HG03565 (cell line): ENCODE measurements around the gene TMEM270.
A peak's percentile ranks its signal among the peaks of the same experiment; 100 is the strongest.

ENCODE experiments used
- ATAC-seq: cut with Tn5 transposase; IDR thresholded peaks from one replicate; pipeline ENCODE4 v1.9.1; 2021; ENCODE audit warnings: mild to moderate bottlenecking, moderate library complexity; ENCODE audit not compliant: unreplicated experiment

TMEM270 gene

GRCh38 chr7:73851410-73852338 lies 9.3 kb upstream of the TMEM270 start:
- ATAC-seq: peak; percentile 86

DNA sequence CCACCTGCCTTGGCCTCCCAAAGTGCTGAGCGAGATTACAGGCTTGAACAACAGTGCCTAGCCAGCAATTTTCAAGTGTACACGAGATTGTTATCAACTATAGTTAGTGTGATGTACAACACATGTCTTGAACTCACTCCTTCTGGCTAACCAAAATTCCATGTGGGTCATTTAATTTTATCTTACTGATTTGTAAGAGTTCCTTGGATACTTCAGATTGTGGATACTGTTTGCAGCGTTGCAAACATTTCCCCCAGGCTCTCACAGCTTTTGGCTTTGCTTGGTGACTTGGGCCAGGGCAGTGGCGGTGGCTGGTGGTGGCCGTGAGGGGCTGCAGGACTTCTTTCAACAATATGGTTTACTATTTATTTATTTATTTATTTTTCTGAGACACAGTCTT lies 8.5 kb upstream of the TMEM270 start:
- no peak for ATAC-seq

DNA sequence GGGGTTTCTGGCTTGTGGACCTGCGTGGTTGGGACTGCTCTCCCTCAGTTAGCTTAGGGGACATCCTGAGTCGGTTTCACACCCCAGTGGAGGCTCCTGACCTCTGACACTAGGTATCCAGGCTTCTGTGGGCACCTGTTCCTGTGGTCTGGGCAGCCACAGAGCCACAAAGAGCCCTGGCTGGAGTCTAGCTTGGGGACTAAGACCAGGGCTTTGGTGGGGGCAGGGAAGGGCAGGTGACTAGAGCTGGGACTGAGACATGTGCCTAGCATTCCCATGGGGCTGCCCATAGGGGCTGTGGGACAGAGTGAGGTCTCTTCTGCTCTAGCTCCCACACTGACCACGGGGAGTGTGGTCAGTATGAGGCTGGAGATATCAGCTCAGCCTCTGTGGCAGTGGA lies 4.0 kb upstream of the TMEM270 start:
- no peak for ATAC-seq

GRCh38 chr7:73858807-73859206 lies 2.2 kb upstream of the TMEM270 start:
- ATAC-seq: no peak

DNA sequence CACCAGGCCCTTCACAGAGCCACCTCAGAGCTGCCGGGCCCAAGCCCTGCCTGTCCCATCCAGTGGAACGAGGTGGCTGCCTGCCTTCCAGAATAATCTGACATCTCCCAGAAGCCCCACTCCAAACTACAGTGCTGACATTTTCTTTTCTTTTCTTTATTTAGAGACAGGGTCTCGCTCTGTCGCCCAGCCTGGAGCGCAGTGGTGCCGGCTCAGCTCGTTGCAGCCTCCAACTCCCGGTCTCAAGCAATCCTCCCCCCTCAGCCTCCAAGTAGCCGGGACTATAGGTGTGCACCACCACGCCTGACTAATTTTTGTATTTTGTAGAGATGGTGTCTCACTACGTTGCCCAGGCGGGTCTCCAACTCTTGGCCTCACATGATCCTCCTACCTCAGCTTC lies 346 bp downstream of the TMEM270 start:
- ATAC-seq: no peak

- no peak for ATAC-seq
These were observed 4.2 kb downstream of the TMEM270 start for GRCh38 chr7:73864981-73865711.

DNA sequence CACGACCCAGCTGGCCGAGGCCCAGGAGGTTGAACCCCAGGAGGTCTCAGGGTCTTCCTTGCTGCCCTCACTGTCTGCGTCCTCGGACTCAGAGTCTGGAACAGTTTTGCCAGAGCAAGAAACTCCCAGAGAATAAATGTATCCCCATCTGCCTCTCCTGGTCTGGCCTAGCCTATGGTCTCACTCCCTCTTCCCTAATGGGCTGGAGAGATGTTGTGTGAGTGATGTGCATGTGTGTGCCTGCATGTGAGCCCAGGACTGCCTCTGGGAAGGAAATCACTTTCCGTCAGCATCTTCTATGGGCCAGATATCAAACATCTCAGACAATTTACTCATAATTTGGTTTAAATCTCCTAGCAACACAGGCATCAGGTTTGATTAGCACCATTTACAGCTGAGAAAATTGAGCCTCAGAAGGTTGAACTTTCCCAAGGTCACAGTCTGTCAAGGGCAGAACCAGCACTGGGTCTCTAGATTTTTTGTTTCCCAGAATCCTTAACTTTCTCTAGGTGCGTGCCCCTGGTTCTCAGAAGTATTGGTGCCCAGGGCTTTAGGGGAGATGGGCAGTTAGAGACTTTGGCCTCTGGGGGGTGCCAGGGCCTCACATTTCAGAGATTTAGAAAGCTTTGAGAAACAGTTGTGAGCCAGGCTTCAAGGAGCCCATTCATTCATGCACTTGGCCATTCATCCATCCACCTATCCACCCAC lies 4.9 kb downstream of the TMEM270 start:
- ATAC-seq: no peak

- no peak for ATAC-seq
These were observed 5.4 kb downstream of the TMEM270 start for GRCh38 chr7:73866446-73866767.

GRCh38 chr7:73869011-73869798 lies 8.2 kb downstream of the TMEM270 start:
- no peak for ATAC-seq

DNA sequence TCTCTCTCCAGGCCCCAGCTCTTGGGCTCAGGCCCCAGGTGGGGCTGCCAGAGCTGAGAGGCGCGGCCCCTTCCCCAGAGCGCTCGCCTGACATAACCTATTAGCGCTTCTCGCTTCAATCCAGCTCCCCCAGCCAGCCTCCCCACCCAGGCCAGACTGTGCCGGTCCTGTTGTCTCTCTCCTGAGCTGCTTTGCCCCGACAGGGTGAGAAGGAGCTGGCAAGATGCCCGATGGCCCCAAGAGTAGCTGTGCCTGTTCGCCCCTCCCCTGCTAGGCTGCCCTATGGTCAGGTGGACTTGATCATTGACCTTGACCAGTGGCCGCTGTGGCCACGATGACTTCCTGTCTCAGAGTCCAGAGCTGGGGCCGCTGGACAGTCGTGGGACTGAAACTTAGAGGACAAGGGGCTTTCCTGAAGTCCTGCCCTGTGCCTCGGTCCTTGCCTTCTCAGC lies 9.1 kb downstream of the TMEM270 start:
- no peak for ATAC-seq

DNA sequence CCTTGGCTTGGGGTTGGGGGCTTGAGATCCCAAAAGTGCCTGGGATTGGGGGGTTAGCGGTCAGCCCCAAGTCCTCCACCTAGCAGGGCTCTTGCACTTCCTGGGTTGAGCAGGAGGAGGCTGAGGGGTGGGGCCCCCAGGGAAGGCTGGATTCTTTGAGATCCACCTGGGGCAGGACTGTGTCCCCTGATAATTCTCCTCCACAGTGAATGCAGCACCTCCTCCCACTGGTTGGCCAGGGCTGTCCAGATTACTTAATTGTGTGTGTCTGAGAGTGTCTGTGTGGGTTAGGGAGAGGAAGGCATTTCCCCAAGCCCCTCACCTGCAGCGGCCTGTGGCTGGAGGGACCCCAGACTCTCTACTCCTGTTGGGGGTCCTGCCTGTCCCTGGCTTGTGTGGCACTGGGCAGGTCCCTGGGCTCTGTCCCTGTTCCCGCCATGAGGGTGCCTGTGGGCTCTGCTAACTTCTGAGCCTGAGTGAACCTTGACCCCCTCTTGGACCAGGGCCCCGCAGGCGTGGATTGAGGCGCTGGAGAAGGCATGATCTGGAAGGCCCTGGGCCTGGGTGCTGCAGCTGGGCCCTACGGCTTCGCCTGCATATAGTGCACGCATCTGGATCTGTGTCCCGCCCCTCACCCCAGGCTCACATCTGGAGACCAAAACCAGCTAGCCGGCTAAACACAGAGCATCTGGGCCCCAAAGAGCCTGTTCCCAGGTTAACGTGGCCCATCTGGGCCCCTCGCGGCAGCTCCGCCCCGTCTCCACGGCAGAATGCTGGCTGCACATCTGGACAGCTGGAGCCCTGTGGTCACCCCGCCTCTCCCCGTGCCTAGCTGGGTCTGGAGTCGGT lies 10.4 kb downstream of the TMEM270 start:
- ATAC-seq: no peak

DNA sequence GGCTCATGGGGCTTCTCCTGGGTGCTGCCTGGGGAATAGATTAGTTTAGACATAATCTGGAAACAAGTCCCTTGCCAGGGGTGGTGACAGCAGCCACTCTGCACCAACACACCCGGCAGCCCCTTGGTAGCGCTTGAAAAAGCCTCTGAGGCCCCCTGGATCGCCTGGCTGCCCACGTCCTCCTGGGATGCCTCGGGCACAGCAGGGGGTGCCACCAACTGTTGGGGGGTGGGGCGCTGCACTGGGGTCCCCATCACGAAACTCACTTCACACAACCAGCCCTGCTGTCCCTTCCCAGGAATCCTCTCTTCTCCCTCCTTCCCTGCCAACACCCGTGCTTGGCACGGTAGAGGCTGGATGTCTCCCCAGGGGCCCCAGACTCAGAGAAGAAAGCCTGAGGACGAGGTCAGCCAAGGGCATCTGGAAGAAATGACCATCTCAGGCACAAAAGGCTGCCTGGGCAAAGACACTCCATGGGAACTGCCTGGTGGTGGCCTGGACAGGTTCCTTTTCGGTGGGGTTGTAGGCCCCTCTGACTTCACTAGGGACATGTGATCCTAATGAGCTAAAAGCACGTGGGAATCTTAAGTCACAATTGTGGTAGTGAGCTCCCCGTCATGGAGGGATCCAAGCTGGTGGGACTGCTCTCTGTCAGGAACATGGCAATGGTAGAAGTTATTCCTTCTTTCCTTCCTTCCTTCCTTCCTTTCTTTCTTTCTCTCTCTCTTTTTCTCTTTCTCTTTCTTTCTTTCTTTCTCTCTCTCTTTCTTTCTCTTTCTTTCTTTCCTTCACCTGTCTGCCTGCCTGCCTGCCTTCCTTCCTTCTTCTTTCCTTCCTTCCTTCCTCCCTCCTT lies 11.3 kb downstream of the TMEM270 start:
- ATAC-seq: no peak

DNA sequence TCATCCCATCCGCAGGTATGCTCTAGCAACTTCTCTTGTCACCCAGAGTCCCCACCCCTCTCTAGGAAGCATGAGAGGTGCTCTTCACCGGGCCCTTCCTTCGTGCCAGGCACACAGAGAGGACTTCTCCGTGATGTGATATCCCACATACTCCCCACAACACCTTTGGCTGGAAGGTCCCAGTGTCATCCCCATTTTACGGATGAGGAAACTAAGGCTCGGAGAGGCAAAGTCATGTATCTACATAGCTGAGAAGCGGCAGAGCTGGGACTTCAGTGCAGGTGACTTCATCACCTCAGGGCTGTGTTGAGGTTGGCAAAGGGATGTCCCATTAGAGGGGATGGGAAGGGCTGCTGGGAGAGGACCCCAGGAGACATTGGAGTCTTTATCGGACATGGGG lies 15.4 kb downstream of the TMEM270 start:
- ATAC-seq: no peak

- ATAC-seq: no peak
These were observed 16.0 kb downstream of the TMEM270 start for GRCh38 chr7:73876973-73877372.

DNA sequence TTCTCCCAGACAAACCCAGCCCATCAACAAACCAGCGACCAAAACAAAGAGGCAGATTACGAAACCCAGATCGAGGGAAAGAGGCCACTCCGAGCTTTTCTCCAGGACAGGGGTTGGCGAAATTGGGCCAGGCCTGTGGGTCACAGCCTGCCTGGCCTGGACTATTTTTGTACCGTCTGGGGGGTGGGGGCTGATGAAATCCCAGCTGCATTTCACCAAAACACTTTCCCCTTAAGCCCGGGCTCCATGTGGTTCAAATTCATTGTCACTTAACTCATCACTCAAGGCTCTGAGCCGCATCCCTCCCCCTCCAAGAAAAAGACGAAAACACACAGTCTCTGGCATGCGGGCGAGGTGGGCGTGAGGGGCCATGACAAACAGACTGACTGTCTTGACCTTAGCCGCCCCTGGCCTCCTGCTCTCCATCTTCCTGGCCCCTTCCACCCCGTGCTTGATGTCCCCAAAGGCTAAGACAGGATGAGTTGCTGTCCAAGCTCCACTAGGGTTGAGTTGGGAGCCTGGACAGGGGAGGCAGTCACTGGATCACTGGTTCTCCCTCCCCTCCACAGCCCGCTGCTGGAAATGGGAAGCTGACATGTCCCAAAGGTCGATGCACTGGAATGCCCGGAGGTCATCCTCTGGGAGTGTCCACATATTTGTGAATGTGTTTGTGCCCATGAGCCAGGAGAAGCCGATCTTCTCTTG lies 19.2 kb downstream of the TMEM270 start:
- no peak for ATAC-seq

DNA sequence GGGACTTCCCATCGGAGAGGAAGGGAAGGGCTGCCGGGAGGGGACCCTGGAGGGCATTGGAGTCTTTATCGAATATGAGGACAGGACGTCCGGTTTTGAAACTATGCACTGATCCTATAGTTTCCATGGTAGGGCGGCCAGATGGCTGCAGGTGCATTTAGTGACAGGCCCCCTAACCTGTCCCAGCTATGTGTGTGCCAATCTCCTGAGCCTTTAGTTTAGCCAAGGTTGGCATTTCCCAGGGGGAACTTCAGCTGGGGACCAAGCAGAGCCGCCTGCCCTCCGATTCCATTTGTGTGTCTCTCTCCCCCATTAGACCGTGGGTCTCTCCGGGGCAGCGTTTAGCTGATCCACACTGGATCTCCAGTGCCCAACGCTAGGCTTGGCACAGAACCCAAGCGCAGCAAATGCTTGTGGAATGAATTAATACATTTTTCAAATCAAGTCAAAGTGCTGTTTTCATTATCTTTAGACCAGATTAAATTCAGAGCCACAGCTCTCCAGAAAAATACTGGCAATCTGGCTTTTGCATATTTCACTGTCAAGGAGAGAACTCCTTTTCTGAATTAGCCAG lies 19.9 kb downstream of the TMEM270 start:
- no peak for ATAC-seq

DNA sequence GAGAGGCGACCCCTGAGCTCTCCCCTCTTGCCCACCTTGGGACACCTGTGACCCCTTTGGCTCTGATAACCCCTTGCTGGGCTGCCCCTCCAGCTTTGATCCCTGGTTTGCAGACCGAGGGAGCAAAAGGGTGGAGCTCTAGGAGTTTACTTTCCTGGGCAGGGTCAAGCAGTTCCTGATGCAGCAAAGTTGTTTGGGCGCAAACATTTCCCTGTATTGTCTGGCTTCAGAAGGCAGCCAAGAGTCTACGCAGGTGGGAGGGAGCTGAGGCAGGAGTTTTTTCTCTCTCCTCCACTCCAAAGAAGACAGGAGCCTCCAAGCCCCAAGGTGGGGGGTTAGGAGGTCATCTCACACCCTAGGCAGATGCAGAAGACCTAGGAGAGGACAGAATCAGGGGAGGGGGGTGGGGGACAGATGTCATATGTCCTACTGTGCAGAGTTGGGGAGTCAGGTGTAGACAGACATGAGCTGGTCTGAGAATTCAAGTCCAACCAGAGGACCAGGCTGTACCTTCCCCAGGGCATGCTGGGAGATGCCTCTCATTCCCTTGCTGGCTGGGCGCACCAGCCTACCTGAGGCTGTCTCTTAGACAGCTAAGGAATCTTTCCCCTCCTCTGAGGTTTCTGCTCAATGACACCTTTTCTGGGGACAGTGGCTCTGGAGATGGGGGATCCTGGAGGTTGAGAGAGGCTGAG lies 20.5 kb downstream of the TMEM270 start:
- no peak for ATAC-seq

- no peak for ATAC-seq
These were observed 21.1 kb downstream of the TMEM270 start for GRCh38 chr7:73882047-73882402.
